ENCODE data around the gene SLC6A18.

SLC6A18 gene

GRCh38 chr5:1227667-1228066 is 2.5 kb downstream of the SLC6A18 start (continued):
- TF ChIP-seq, protein P1, sequence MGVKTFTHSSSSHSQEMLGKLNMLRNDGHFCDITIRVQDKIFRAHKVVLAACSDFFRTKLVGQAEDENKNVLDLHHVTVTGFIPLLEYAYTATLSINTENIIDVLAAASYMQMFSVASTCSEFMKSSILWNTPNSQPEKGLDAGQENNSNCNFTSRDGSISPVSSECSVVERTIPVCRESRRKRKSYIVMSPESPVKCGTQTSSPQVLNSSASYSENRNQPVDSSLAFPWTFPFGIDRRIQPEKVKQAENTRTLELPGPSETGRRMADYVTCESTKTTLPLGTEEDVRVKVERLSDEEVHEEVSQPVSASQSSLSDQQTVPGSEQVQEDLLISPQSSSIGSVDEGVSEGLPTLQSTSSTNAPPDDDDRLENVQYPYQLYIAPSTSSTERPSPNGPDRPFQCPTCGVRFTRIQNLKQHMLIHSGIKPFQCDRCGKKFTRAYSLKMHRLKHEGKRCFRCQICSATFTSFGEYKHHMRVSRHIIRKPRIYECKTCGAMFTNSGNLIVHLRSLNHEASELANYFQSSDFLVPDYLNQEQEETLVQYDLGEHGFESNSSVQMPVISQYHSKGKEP (tag by site-specific recombination; IDR thresholded peaks at IDR 0.05): no peak
- TF ChIP-seq ZNF302 (tag by site-specific recombination; IDR thresholded peaks at IDR 0.05; ENCODE audit: low read depth) (no peak), ZNF140 (tag by site-specific recombination; IDR thresholded peaks at IDR 0.05) (no peak), SP7 (tag by site-specific recombination; IDR thresholded peaks at IDR 0.05) (peak; percentile 70), GFI1B (tag by site-specific recombination; IDR thresholded peaks at IDR 0.05) (0 out of 2 replicates have a peak, but pooled peaks have one; percentile 26), ZNF560 (tag by site-specific recombination; IDR thresholded peaks at IDR 0.05; ENCODE audit: borderline replicate concordance) (no peak), SP3 (tag by site-specific recombination; IDR thresholded peaks at IDR 0.05) (no peak), ZNF555 (tag by site-specific recombination; conservative IDR thresholded peaks at IDR 0.05) (no peak), PRDM6 (tag by site-specific recombination; IDR thresholded peaks at IDR 0.05) (no peak), FEZF1 (tag by site-specific recombination; IDR thresholded peaks at IDR 0.05) (peak; percentile 82), ZNF843 (tag by site-specific recombination; IDR thresholded peaks at IDR 0.05) (peak; percentile 87), KLF16 (tag by site-specific recombination; IDR thresholded peaks at IDR 0.05) (no peak), ZNF114 (tag by site-specific recombination; IDR thresholded peaks at IDR 0.05) (no peak), ZNF677 (tag by site-specific recombination; IDR thresholded peaks at IDR 0.05) (no peak), ATF2 (tag by site-specific recombination; IDR thresholded peaks at IDR 0.05; ENCODE audit: low read depth) (no peak), ZNF654 (tag by site-specific recombination; IDR thresholded peaks at IDR 0.05; ENCODE audit: low read depth) (no peak), SETDB1 (IDR thresholded peaks at IDR 0.05; ENCODE audit: insufficient read length, low read length) (no peak), ZNF777 (tag by site-specific recombination; IDR thresholded peaks at IDR 0.05; ENCODE audit: borderline replicate concordance) (no peak), BCL11B (tag by site-specific recombination; IDR thresholded peaks at IDR 0.05; ENCODE audit: low read depth) (no peak), PBX3 (CRISPR knock-in tag; IDR thresholded peaks at IDR 0.05) (no peak), ZNF529 (tag by site-specific recombination; IDR thresholded peaks at IDR 0.05; ENCODE audit: insufficient replicate concordance) (no peak), ZEB2 (tag by site-specific recombination; IDR thresholded peaks at IDR 0.05) (0 out of 2 replicates have a peak, but pooled peaks have one; percentile 37), HOXA7 (CRISPR knock-in tag; IDR thresholded peaks at IDR 0.05; ENCODE audit: borderline replicate concordance) (no peak), ZNF404 (tag by site-specific recombination; IDR thresholded peaks at IDR 0.05) (no peak), GLIS1 (tag by site-specific recombination; IDR thresholded peaks at IDR 0.05) (peak; percentile 91), ZNF24 (tag by site-specific recombination; IDR thresholded peaks at IDR 0.05) (peak; percentile 50; the same call in 1 of the 2 replicates), GLIS2 (tag by site-specific recombination; IDR thresholded peaks at IDR 0.05) (peak; percentile 84), HOXD13 (CRISPR knock-in tag; IDR thresholded peaks at IDR 0.05; ENCODE audit: borderline replicate concordance) (peak; percentile 91; the same call in 1 of the 2 replicates), ZNF146 (tag by site-specific recombination; IDR thresholded peaks at IDR 0.05) (no peak), ZNF221 (tag by site-specific recombination; IDR thresholded peaks at IDR 0.05; ENCODE audit: borderline replicate concordance) (no peak), OSR2 (tag by site-specific recombination; IDR thresholded peaks at IDR 0.05) (peak; percentile 89)
- TF ChIP-seq, protein P2, sequence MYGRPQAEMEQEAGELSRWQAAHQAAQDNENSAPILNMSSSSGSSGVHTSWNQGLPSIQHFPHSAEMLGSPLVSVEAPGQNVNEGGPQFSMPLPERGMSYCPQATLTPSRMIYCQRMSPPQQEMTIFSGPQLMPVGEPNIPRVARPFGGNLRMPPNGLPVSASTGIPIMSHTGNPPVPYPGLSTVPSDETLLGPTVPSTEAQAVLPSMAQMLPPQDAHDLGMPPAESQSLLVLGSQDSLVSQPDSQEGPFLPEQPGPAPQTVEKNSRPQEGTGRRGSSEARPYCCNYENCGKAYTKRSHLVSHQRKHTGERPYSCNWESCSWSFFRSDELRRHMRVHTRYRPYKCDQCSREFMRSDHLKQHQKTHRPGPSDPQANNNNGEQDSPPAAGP (tag by site-specific recombination; IDR thresholded peaks at IDR 0.05): no peak
- TF ChIP-seq, protein P3, sequence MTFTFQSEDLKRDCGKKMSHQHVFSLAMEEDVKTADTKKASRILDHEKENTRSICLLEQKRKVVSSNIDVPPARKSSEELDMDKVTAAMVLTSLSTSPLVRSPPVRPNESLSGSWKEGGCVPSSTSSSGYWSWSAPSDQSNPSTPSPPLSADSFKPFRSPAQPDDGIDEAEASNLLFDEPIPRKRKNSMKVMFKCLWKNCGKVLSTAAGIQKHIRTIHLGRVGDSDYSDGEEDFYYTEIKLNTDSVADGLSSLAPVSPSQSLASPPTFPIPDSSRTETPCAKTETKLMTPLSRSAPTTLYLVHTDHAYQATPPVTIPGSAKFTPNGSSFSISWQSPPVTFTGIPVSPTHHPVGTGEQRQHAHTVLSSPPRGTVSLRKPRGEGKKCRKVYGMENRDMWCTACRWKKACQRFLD (tag by site-specific recombination; IDR thresholded peaks at IDR 0.05): no peak
